NCI-H460 (cell line): Measurements from ENCODE around the gene OSM. TPM values are rescaled to one million over a fixed set of nuclear protein-coding genes. Genes with fewer than 3 reads are reported as not detected.
"Not testable (repeated sequence)": the region's sequence is repeated elsewhere in the genome, so short reads cannot be mapped to it uniquely, and the experiment has no call there.

Experiments
- DNase-seq: peaks from one replicate; pipeline ENCODE4 v3.0.0-alpha.2; 2016; ENCODE audit warnings: low read depth; ENCODE audit errors: extremely low read depth
- total RNA-seq: library from RNA; depleted of rRNA; stranded (reverse); fragments of >200 nt; shearing (Covaris generic); gene quantifications from 2 replicates; pipeline ENCODE4 v1.2.3, GENCODE V29; 2014

The OSM gene
- total RNA-seq, 1 experiment from 2014 or later: 4.8 TPM

DNA sequence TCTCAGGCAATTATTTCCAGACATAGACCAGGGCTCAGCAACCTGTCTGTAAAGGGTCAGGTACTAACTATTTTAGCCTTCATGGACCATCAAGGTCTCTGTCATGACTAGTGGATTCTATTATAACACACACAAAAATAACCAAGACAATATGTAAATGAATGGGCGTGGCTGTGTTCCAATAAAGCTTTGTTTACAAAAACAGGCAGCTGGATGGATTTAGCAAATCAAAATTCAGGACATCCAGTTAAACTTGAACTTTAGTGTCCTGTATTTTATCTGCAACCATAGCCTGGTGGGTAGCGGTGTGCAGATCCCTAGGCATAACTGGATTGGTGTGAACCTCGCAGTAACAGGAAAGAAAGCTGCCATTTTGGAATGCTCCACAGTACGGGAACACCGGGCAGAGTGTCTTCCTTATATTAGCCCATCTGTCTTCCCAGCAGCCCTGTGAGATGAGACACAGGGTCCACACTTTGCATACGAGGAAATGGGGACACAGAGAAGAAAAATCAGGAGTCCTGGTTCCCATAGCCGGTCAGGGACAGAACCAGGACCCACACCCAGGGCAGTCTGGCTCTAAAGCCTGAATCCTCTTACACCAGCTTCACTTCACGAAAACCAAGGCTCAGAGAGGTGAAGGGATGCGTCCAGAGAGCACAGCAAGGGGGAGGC, 35.7 kb downstream of the OSM start:
- DNase-seq: no peak

DNA sequence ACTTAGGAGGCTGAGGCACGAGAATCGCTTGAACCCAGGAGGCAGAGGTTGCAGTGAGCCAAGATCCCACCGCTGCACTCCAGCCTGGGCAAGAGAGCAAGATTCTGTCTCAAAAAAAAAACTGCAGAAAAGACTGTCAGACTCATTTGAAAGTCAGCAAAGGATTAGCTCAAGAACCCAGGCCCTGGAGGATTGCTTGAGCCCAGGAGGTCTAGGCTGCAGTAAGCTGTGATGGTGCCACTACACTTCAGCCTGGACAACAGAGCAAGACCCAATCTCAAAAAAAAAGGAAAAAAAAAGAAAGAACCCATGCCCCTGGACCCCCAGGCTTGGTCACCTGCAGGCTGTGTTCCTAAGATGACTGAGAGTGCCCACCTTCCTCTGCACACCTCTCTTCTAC, 36.3 kb downstream of the OSM start:
- no peak for DNase-seq

GRCh38 chr22:30228509-30229359, 37.9 kb downstream of the OSM start:
- no peak for DNase-seq

DNA sequence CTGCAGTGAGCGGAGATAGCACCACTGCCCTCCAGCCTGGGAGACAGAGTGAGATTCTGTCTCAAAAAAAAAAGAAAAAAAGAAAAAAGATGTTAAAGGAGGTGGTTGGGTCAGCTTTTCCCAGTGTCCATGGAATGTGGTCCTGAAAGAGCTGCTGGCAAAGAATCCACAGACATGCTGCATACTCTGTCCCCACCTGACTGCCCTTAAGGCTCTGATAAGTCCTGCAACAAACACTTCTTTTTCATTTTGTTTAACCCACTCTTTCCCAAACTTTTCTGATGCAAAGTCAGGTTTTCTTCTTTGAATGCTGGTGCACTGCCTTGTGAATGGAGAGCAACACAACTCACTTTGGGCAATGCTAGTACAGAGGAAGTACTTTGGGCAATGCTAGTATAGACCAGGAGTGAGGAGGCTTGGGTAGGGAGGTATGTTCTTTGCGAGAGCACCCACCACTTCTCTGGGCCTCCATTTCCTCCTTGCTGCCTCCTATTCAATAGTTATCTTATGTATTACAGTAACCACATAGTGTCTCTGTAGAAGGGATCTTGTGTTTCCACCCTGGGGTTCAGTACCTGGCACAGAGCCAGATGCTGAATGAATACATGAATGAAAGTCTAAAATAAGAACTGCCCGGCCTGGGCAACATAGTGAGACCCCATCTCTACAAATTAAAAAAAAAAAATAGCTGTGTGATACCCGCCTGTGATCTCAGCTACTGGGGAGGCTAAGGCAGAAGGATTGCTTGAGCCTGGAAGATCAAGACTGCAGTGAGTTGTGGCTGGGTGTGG, 39.0 kb downstream of the OSM start:
- DNase-seq: no peak

DNA sequence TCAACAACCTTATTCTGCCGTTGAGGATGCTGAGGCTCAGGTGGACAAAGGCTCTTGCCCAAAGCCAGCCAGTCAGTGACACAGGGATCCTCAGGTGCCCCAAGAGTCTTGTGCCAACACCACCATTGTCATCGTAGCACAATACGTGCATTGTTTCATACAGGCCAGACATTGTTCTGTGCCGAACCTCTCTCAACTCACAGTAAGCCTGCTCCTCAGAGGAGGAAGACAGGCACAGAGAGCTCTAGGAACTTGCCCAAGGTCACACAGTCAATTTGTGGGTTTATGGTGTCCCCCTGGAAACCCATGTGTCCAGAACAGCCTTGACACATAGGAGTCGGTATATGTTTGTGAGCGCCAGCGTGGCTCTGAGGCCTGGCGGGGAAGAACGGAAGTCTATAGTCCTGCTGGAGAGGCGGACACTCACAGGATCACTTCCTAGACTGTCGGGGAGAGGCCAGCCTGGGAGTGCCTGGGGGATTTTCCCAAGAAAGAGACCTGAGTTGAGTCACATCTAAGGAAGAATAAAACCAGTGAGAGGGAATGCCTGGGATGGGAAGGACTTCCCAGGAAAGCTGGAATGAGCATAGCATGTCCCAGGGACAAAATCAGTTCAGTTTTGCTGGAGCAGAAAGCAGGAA, 40.3 kb downstream of the OSM start:
- DNase-seq: no peak

GRCh38 chr22:30225220-30225927, 41.3 kb downstream of the OSM start:
- DNase-seq: no peak

DNA sequence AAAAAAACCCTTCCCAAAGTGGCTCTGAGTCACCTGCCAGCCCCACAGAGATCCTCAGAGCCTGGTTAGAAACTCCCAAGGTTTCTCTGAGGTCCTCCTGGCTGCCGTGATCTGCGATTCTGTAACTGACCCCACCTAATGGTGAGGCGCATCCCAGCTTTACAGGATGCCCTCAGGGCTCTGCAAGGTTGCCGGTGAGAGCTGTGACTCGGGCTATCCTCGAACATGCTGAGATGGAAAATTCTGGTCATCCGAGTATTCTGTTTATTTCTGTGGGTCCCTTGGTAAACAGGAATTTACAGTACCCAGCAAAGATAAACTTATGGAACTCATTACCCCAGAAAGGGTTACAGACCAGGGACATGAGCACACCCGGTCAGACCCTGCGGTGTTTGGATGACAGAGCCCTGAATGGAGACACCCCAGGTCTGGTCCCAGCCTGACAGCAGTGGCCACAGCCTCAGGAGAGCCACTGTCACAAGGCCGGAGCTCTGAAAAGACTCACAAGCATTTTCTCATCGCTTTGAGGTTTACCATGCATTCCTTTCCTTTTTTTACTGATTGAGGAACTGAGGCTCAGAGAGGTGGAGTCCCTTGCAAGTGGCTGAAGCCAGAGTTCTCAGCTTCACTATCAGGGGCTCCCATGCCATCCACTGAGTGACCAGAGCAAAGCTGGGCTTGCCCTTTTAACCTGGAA, 42.3 kb downstream of the OSM start:
- no peak for DNase-seq

- DNase-seq: no peak
Observed at GRCh38 chr22:30223303-30223702, 43.3 kb downstream of the OSM start.

GRCh38 chr22:30222321-30222720, 44.3 kb downstream of the OSM start:
- DNase-seq: no peak

DNA sequence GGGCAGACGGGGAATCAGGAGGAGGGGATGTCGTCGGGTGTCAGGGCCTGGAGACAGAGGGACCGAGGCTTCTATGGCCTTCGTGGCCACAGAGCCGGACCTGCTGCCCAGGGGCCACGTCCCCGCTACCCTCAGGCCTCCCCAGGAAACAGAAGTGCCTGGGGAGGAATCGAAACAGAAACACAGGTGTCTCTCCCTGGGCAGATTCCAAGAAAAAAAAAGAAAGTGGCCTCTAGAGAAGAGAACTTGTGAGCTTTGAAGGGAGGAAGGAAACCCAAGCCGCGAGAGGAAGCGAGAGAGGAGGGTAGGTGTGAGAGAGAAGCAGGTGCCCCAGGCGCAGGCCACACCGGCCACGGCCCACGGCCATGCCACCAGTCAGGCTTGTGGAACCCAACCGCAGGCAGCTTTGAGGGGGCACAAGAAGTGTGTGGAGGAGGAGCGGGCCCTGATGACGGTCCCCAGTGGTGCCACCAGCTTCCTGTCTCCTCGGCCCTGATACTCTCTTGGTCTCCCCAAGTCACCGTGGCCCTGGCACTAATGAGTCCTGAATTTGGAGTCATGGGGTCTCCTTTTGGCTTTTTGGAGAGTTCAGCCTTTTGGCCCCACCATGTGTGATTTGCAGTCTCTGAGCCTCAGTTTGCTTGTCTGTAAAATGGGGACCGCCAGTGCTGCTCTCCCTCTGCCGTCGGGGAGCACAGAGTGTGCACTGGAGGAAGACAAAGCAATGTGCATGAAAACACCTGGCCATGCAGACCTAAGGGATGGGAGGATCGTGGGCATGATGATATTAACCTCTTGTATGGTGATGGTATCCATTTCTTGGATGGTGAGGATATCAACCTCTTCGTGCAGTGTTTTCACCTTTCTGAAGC, 45.3 kb downstream of the OSM start:
- no peak for DNase-seq

DNA sequence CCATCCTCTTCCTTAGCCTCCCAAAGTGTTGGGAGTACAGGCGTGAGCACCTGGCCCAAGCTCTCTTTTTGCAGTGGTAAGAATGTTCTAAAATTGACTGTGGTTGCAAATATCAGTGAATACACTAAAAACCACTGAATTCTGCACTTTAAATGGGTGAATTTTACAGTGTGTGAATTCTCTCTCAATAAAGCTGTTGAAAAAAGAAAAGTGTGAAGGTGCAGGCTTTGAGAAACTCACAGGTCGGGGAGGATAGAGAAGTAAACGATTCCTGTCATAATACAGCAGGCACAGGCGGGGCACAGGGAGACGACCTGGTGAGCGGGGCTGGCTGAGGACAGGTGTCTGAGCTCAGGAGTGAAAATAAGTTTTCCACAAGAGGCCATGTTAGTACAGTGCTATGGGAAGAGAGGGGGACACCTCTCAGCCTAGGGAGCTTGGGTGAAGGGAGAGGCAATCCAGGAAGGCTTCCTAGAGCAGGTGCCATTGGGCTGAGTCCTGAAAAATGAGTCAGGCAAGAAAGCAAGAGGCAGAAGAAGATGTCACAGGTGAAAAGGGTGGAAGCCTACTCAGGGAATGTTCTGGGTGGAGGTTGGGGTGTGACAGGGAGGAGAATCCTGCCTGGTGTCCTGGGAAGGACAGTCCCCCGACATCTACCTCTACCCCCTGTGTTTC, 46.2 kb downstream of the OSM start:
- no peak for DNase-seq

DNA sequence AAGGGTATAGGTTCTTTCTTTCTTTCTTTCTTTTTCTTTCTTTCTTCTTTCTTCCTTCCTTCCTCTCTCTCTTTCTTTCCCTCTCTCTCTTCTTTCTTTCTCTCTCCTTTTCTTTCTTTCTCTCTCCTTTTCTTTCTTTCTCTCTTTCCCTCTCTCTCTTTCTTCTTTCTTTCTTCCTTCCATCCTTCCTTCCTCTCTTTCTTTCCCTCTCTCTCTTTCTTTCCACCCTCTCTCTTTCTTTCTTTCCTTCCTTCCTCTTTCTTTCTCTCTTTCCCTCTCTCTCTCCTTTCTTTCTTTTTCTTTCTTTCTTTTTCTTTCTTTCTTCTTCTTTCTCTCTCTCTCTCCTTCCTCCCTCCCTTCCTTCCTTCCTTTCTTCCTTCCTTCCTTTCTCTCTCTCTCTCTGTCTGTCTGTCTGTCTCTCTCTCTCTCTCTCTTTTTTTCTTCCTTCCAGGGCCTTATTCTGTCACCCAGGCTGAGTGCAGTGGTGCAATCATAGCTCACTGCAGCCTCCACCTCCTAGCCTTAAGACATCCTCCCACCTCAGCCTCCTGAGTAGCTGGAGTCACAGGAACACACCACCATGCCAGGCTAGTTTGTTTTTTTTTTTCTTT, 46.9 kb downstream of the OSM start:
- no peak for DNase-seq

DNA sequence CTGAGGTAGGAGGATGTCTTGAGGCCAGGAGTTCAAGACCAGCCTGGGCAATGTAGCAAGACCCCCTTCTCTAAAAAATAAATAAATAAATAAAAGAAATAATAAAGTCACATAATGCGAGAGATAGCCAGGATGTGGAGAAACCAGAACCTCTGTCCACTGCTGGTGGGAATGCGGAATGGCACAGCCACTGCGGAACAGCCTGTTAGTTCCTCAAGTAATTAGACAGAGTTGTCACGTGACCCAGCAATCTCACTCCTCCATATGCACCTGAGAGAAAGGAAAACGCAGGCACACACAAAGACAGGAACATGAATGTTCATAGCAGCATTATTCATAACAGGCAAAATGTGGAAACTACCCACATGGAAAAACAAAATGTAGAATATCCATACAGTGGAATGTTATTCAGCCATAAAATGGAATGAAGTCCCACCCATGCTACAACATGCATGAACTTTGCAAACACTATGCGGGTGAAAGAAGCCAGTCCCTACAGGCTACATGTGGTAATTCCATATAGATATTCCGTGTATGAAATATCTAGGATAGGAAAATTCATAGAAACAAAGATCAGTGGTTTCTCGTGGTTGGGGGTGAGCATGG, 47.5 kb downstream of the OSM start:
- DNase-seq: no peak

GRCh38 chr22:30217698-30218560, 48.7 kb downstream of the OSM start:
- DNase-seq: no peak

DNA sequence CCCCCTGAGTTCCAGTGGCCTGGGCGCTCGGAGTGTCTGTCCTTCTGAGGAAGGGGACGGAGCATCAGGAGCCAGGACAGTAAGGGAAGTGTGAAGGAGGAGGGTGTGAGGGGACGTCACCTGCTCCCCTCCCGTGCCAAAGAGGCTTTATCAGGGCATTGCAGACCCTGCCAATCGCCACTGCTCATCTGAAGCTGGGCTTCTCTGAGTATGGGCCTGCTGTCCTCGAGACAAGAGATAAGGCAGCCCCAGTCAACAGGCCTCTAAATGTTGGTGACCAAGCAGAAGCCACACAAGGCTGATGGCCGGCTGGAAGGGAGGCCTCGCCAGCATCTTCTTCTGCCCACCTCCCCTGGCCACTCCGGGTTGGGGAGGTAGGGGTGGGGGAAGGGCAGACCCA, 49.9 kb downstream of the OSM start:
- no peak for DNase-seq

GRCh38 chr22:30216272-30216671, 50.4 kb downstream of the OSM start:
- not testable (repeated sequence) for DNase-seq
